H9 (cell line): ENCODE results near the gene FLACC1. TPM values are rescaled to one million over a fixed set of nuclear protein-coding genes. Genes with fewer than 3 reads are reported as not detected.

Source experiments
- DNase-seq: peaks from one replicate; pipeline ENCODE4 v3.0.0-alpha.2; 2017
- H2AFZ ChIP-seq: one replicate; pipeline ENCODE4 v1.6.1; 2013; ENCODE audit warnings: mild to moderate bottlenecking, low read length, control low read depth, moderate library complexity
- H2AK5ac ChIP-seq: 2 replicates; pipeline ENCODE4 v1.6.1; 2013; ENCODE audit warnings: low read length, control low read depth, mixed read lengths; ENCODE audit not compliant: insufficient read length
- H2BK120ac ChIP-seq: one replicate; pipeline ENCODE4 v1.6.1; 2013; ENCODE audit warnings: low read depth, mild to moderate bottlenecking, low read length, control low read depth, inconsistent platforms; ENCODE audit not compliant: poor library complexity, severe bottlenecking
- H2BK12ac ChIP-seq: 2 replicates; pipeline ENCODE4 v1.6.1; 2013; ENCODE audit warnings: low read length, control low read depth, mixed read lengths, low read depth; ENCODE audit not compliant: insufficient read length
- H2BK15ac ChIP-seq: 2 replicates; pipeline ENCODE4 v1.6.1; 2013; ENCODE audit warnings: low read depth, low read length, control low read depth
- H2BK20ac ChIP-seq: one replicate; pipeline ENCODE4 v1.6.1; 2013; ENCODE audit warnings: low read depth, mild to moderate bottlenecking, low read length, control low read depth, inconsistent platforms; ENCODE audit not compliant: poor library complexity, severe bottlenecking
- H2BK5ac ChIP-seq: 2 replicates; pipeline ENCODE4 v1.6.1; 2013; ENCODE audit warnings: low read length, control low read depth, mixed read lengths; ENCODE audit not compliant: insufficient read length
- H3K14ac ChIP-seq: 2 replicates; pipeline ENCODE4 v1.6.1; 2013; ENCODE audit warnings: low read length, control low read depth; ENCODE audit not compliant: insufficient read depth
- H3K18ac ChIP-seq: 2 replicates; pipeline ENCODE4 v1.6.1; 2013; ENCODE audit warnings: low read depth, mild to moderate bottlenecking, mixed read lengths, low read length, control low read depth; ENCODE audit not compliant: insufficient read length
- H3K23ac ChIP-seq: 2 replicates; pipeline ENCODE4 v1.6.1; 2013; ENCODE audit warnings: low read length, control low read depth, mixed read lengths, low read depth; ENCODE audit not compliant: insufficient read length
- H3K23me2 ChIP-seq: 2 replicates; pipeline ENCODE4 v1.6.1; 2013; ENCODE audit warnings: low read depth, mild to moderate bottlenecking, mixed read lengths, low read length, control low read depth; ENCODE audit not compliant: insufficient read length, poor library complexity, severe bottlenecking
- H3K27ac ChIP-seq: 2 replicates; pipeline ENCODE4 v1.5.1; 2013; ENCODE audit warnings: low read length, control low read depth, mixed read lengths, low read depth; ENCODE audit not compliant: insufficient read length
- H3K27me3 ChIP-seq: 2 replicates; pipeline ENCODE4 v1.6.1; 2013; ENCODE audit warnings: low read length, control low read depth, inconsistent platforms; ENCODE audit not compliant: insufficient read depth
- H3K4ac ChIP-seq: 2 replicates; pipeline ENCODE4 v1.6.1; 2013; ENCODE audit warnings: low read depth, mild to moderate bottlenecking, control low read depth, inconsistent platforms, low read length, moderate library complexity
- H3K4me1 ChIP-seq: 2 replicates; pipeline ENCODE4 v1.6.1; 2013; ENCODE audit warnings: low read length, control low read depth, inconsistent platforms; ENCODE audit not compliant: insufficient read depth
- H3K4me2 ChIP-seq: 2 replicates; pipeline ENCODE4 v1.6.1; 2013; ENCODE audit warnings: low read length, control low read depth, mixed read lengths; ENCODE audit not compliant: insufficient read length, insufficient read depth
- H3K56ac ChIP-seq: 2 replicates; pipeline ENCODE4 v1.6.1; 2013; ENCODE audit warnings: low read depth, mild to moderate bottlenecking, mixed read lengths, low read length, control low read depth; ENCODE audit not compliant: insufficient read length
- H3K79me1 ChIP-seq: 2 replicates; pipeline ENCODE4 v1.6.1; 2013; ENCODE audit warnings: low read depth, mild to moderate bottlenecking, moderate library complexity, low read length, control low read depth, inconsistent platforms; ENCODE audit not compliant: insufficient read depth, poor library complexity, severe bottlenecking
- H3K79me2 ChIP-seq: 2 replicates; pipeline ENCODE4 v1.6.1; 2013; ENCODE audit warnings: low read length, control low read depth, inconsistent platforms; ENCODE audit not compliant: insufficient read depth
- H3K9ac ChIP-seq: 2 replicates; pipeline ENCODE4 v1.6.1; 2013; ENCODE audit warnings: low read length, control low read depth, mixed read lengths; ENCODE audit not compliant: insufficient read length; ENCODE audit errors: extremely low read depth
- H3K9me3 ChIP-seq: one replicate; pipeline ENCODE4 v1.6.1; 2013; ENCODE audit warnings: low read depth, low read length, inconsistent platforms; ENCODE audit not compliant: control insufficient read depth
- H3T11ph ChIP-seq: one replicate; pipeline ENCODE4 v1.6.1; 2013; ENCODE audit warnings: mild to moderate bottlenecking, low read length, control low read depth, inconsistent platforms
- H4K20me1 ChIP-seq: one replicate; pipeline ENCODE4 v1.6.1; 2013; ENCODE audit not compliant: control insufficient read depth, insufficient read length, insufficient read depth
- H4K5ac ChIP-seq: 2 replicates; pipeline ENCODE4 v1.6.1; 2013; ENCODE audit warnings: low read depth, mild to moderate bottlenecking, mixed read lengths, low read length, control low read depth; ENCODE audit not compliant: insufficient read length
- H4K8ac ChIP-seq: replicated peaks from 2 replicates; pipeline ENCODE4 v1.6.1; 2013; ENCODE audit warnings: low read length, control low read depth, mixed read lengths, low read depth; ENCODE audit not compliant: insufficient read length
- H4K91ac ChIP-seq: 2 replicates; pipeline ENCODE4 v1.6.1; 2013; ENCODE audit warnings: low read depth, mild to moderate bottlenecking, moderate library complexity, mixed read lengths, low read length, control low read depth; ENCODE audit not compliant: insufficient read length
- H3K27ac Mint-ChIP-seq, 3 experiments: 2 replicates in 2 of 3; 3 replicates in 1 of 3; pipeline ENCODE4 v1.8.0; 2020 to 2021; ENCODE audit warnings: mixed read lengths in 3 of 3, mild to moderate bottlenecking in 1 of 3, moderate library complexity in 1 of 3
- H3K27me3 Mint-ChIP-seq: 2 replicates; pipeline ENCODE4 v1.8.0; 2021; ENCODE audit warnings: low read depth, mild to moderate bottlenecking, moderate library complexity, mixed read lengths
- H3K36me3 Mint-ChIP-seq, 3 experiments: 2 replicates in 2 of 3; 3 replicates in 1 of 3; pipeline ENCODE4 v1.8.0; 2020 to 2021; ENCODE audit warnings: low read depth in 3 of 3, mixed read lengths in 3 of 3; ENCODE audit not compliant: insufficient read depth in 1 of 3
- H3K4me1 Mint-ChIP-seq, 2 experiments: 2 replicates each; pipeline ENCODE4 v1.8.0; 2020; ENCODE audit warnings: mixed read lengths in 2 of 2
- H3K4me3 Mint-ChIP-seq, 2 experiments: 2 replicates in 1 of 2; 3 replicates in 1 of 2; pipeline ENCODE4 v1.8.0; 2020 to 2021; ENCODE audit warnings: mild to moderate bottlenecking in 2 of 2, mixed read lengths in 2 of 2, moderate library complexity in 1 of 2
- H3K9me3 Mint-ChIP-seq, 2 experiments: 2 replicates in 1 of 2; 3 replicates in 1 of 2; pipeline ENCODE4 v1.8.0; 2020; ENCODE audit warnings: mild to moderate bottlenecking in 2 of 2, mixed read lengths in 2 of 2, moderate library complexity in 1 of 2
- WGBS: extraction: QIAGEN DNeasy Blood & Tissue Kit; methylation state at CpG from one replicate; pipeline ENCODE4 v1.1.7; 2013; ENCODE audit warnings: missing lambda C conversion rate, low lambda C conversion rate, mixed read lengths; ENCODE audit not compliant: insufficient read length; ENCODE audit errors: extremely low coverage; 5-methylcytosine and 5-hydroxymethylcytosine counted together
- total RNA-seq: library from RNA; stranded (reverse); gene quantifications from 2 replicates; pipeline ENCODE4 v1.2.1, GENCODE V29; 2021
- TF ChIP-seq, protein P1 (sequence below): fragments of 200-600 bp; sonication (generic); conservative IDR thresholded peaks from 3 replicates; pipeline ENCODE4 v1.8.0; 2021; ENCODE audit warnings: antibody characterized with exemption, mild to moderate bottlenecking

FLACC1 gene
- total RNA-seq, 1 experiment from 2014 or later: 0.42 TPM

DNA sequence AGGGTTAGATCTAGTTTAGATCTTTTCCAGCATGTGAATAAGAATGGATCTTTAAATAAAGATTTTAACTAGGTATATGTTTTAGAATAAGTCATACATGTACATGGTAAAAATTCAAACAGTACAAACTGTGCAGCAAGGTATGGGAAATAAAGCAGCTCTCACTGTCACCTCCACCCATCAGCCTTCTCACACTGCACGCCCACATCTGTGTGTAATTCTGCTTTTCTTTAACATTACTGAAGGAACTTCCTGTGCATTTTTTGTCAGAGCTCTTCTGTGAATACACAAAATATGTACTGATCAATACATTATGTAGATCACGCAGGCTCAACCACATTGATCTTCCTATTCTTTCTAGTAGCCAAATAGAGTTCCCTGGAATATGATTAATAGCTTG lies 93.4 kb downstream of the FLACC1 start:
- Histone ChIP-seq H3K79me2 (no peaks in the 10 kb centered on the region), H2AK5ac (no peak overlapping the region), H3K27ac (no peak overlapping the region), H3K4me2 (no peak overlapping the region), H3T11ph (no peak overlapping the region), H2AFZ (no peak overlapping the region), H2BK12ac (no peak overlapping the region), H4K8ac (no peak overlapping the region), H4K20me1 (no peaks in the 10 kb centered on the region), H3K9me3 (no peaks in the 10 kb centered on the region), H3K23me2 (no peaks in the 10 kb centered on the region), H2BK120ac (no peak overlapping the region), H4K91ac (no peak overlapping the region), H3K4me1 (no peaks in the 10 kb centered on the region; the same call in 1 of the 2 replicates), H3K4ac (no peak overlapping the region), H4K5ac (no peak overlapping the region), H3K56ac (no peak overlapping the region), H3K18ac (no peak overlapping the region), H3K14ac (no peak overlapping the region), H2BK20ac (no peak overlapping the region), H3K79me1 (no peaks in the 10 kb centered on the region), H3K27me3 (no peaks in the 10 kb centered on the region), H3K9ac (no peak overlapping the region), H2BK5ac (no peak overlapping the region), H3K23ac (no peak overlapping the region), H2BK15ac (no peak overlapping the region)
- no peak overlapping the region for H3K4me3 Mint-ChIP-seq
- TF ChIP-seq, protein P1, sequence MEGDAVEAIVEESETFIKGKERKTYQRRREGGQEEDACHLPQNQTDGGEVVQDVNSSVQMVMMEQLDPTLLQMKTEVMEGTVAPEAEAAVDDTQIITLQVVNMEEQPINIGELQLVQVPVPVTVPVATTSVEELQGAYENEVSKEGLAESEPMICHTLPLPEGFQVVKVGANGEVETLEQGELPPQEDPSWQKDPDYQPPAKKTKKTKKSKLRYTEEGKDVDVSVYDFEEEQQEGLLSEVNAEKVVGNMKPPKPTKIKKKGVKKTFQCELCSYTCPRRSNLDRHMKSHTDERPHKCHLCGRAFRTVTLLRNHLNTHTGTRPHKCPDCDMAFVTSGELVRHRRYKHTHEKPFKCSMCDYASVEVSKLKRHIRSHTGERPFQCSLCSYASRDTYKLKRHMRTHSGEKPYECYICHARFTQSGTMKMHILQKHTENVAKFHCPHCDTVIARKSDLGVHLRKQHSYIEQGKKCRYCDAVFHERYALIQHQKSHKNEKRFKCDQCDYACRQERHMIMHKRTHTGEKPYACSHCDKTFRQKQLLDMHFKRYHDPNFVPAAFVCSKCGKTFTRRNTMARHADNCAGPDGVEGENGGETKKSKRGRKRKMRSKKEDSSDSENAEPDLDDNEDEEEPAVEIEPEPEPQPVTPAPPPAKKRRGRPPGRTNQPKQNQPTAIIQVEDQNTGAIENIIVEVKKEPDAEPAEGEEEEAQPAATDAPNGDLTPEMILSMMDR: no peak
- no peaks in the 10 kb centered on the region; a peak in 1 of 7 replicates for H3K36me3 Mint-ChIP-seq
- H3K9me3 Mint-ChIP-seq: no peaks in the 10 kb centered on the region
- H3K4me1 Mint-ChIP-seq: peaks cover 4 to 12% of the 10 kb centered on the region in 2 experiments
- no peaks in the 10 kb centered on the region for H3K27me3 Mint-ChIP-seq
- DNase-seq: no peak
- no peak overlapping the region for H3K27ac Mint-ChIP-seq
- no CpG with 5 or more reads among the region's 2 CpGs for WGBS
